Frontal cortex (tissue), 4 donors: Measurements from ENCODE around the gene FLRT3. TPM values are rescaled to one million over a fixed set of nuclear protein-coding genes. Genes with fewer than 3 reads are reported as not detected.

Experiments
- DNase-seq, 2 donors: peaks; one replicate each; pipeline ENCODE4 v3.0.0; 2012; ENCODE audit warnings: low spot score in 2 of 2
- FAIRE-seq: peaks from 2 replicates; lab custom pipeline; 2012; peaks lifted over from hg19 to GRCh38; lab: Jason Lieb, UNC
- total RNA-seq: library from RNA; depleted of rRNA; stranded (reverse); fragments of >200 nt; gene quantifications from one replicate; pipeline ENCODE4 v1.2.3, GENCODE V29; 2014
- donor health status: control.
- donor health status: control.
- donor health status: control.

Gene FLRT3
- 97.4 TPM for total RNA-seq

GRCh38 chr20:14337400-14338171, at the start of gene FLRT3:
Gene FLRT3, minus strand, starts transcription at chr20:14337612. Its CDS starts 10,106 bp downstream, at chr20:14327506.
- DNase-seq (peak; percentile 22 to 39), FAIRE-seq (peak; percentile 44)

GRCh38 chr20:14386726-14387125, 49.3 kb upstream of the FLRT3 start:
- no peak for FAIRE-seq
- no peak for DNase-seq

DNA sequence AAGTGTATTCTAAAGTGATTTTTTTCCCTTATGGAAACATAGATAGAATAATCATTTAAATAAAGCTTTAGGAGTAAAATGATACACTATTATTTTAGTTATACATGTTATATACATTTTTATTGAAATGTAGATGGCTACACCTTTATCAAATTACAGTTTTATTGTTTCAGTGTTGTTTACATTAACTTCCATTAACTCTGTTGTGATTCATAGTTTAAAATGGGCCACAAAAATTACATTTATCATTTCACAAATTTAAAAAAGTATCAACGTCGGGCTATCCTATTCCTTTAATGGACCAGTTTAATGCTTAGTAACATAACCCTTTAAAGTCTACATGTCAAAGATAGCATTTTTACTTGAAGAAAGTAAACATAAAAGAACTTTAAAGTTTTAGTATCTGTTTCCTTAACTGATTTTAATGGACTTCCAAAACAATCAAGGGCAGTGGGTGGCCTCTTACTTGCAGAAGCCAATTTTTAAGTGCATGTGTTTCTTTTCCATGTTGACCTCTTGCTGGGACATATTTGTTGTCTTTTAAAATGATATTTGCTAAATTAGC, 47.8 kb upstream of the FLRT3 start:
- FAIRE-seq (no peak), DNase-seq (no peak)

DNA sequence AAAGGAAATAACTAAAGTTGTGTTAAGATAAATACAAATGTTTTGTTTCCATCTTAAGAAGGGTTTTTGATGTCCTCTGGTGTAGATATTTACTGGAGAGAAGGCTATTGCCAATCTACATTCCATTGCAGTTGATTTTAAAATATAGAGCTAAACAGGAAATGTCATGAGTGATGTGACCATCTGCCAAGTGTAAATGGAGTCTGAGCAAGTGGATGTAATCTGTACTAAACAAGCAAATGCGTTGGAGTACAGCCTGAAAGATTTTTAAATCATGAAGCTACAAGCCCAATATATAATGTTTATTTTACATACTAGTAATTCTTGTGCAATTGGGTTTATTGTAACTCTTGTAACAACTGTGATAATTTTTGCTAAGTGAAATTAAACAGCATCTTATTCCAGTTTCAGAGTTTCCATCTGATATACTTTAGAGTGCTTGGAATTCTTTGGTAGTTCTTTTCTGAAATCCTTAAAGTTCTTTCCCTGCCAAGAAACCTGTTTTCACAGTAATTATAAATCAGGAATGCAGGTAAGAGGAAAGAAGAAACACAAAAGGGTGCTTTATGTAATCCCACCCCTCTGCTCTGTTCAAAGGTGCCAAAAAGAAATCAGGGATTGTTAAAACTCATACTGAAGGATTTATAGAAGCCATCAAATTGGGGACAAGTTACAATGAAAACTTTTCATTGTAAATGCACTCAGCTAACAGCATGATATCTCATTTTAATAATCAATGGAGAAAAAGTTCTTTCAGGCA, 47.2 kb upstream of the FLRT3 start:
- FAIRE-seq, result no peak
- no peak for DNase-seq

GRCh38 chr20:14383335-14383734, 45.9 kb upstream of the FLRT3 start:
- FAIRE-seq (no peak), DNase-seq (no peak)

GRCh38 chr20:14378326-14378725, 40.9 kb upstream of the FLRT3 start:
- FAIRE-seq (no peak), DNase-seq (no peak)

GRCh38 chr20:14375416-14375985, 38.1 kb upstream of the FLRT3 start:
- FAIRE-seq (no peak), DNase-seq (no peak)

- FAIRE-seq, result no peak
- DNase-seq, result no peak
These were observed 36.8 kb upstream of the FLRT3 start for GRCh38 chr20:14374196-14374595.

DNA sequence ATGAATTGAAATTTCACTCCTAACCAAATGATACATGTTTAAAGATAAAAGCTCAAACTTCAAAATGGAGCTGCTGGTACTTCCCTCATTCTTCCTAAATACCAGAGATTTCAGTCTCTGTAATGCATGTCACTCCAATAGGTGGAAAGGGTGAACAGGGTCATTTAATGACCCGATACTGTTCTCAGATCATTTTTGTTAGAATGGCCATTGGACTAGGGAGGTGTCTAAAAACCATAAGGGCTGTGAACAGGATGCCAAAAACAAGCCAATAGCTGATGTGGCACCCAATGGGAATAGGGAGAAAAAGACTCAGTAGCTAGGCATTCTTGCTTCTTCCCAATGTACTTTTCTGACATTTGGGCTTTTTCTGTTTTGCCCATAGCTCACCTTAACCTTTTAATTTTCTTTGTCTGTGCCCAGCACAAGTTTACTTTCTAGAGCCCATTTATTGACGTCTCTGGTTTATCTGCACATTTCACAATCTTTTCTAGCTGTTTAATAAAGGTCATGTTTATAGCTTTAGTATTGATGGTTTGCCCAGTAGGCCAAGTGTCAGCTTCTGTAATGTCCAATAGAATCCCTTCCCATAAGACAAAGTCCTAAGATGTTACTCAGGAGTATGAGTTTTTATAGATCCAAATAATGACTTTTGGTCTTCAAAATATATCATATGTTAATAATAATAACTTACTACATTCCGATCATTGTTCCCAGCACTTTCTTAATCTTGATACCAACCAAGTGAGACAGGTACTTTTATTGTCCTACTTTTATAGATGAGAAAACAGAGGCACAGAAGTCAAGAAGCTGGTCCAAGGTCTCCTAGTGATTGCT, 24.3 kb upstream of the FLRT3 start:
- no peak for DNase-seq
- FAIRE-seq, result no peak

DNA sequence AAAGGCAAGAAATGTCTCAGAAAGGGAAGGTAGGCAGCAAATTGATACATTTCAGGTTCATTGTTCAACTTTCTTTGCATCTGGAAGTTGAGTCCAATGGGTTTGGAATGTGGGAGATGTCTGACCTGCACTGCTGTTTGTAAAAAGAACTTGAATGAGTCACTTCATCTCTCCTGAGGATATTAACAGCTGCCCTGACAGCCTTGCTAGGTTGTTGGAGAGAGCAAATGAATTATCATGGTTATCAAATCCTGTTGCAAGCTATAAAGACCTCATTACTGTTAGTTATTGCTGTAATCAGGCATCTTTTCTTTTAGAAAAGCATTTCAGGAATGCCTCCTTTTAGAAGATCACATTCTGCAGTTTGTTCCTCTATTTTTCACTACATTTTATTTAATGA, 23.0 kb upstream of the FLRT3 start:
- no peak for DNase-seq
- no peak for FAIRE-seq

GRCh38 chr20:14355791-14356190, 18.4 kb upstream of the FLRT3 start:
- FAIRE-seq, result no peak
- DNase-seq, result no peak

- DNase-seq (no peak), FAIRE-seq (no peak)
These were observed 7.3 kb upstream of the FLRT3 start for GRCh38 chr20:14344746-14345145.

- no peak for FAIRE-seq
These were observed 6.2 kb upstream of the FLRT3 start for GRCh38 chr20:14343491-14344065.

GRCh38 chr20:14342918-14343317, 5.5 kb upstream of the FLRT3 start:
- DNase-seq (no peak), FAIRE-seq (no peak)

More at GRCh38 chr20:14343491-14344065, 6.2 kb upstream of the FLRT3 start:
- DNase-seq, result no peak

GRCh38 chr20:14341801-14342200, 4.4 kb upstream of the FLRT3 start:
- no peak for FAIRE-seq

GRCh38 chr20:14336686-14337085, 726 bp downstream of the FLRT3 start:
- FAIRE-seq (no peak), DNase-seq (no peak)

More at GRCh38 chr20:14341801-14342200, 4.4 kb upstream of the FLRT3 start:
- no peak for DNase-seq

DNA sequence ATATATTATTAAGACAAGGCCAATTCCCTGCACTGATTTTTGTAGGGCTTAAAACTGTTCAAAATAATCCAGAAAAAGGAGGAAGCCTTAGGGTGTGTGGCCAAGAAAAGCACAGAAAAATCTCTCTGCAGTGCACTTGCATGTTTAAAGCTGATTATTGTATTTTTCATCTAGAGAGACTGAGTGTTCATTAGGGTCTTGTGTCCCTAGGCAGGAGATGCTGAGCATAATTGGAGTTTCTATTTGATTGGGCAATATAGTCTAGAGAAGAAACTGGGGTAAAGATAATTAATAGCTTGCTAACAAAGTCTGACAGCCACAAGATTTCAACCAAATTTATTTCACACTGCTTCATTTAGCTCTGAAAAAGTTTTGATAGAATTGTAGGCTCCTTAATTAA, 2.4 kb downstream of the FLRT3 start:
- no peak for FAIRE-seq
- DNase-seq, result no peak

GRCh38 chr20:14334306-14334930, 3.0 kb downstream of the FLRT3 start:
- DNase-seq, result peak; percentile 6 to 8
- no peak for FAIRE-seq

- DNase-seq (no peak), FAIRE-seq (no peak)
These were observed 3.7 kb downstream of the FLRT3 start for GRCh38 chr20:14333721-14334120.
